HUES6 (cell line): ENCODE measurements around the gene FGF19.

Source experiments
- H3K27ac ChIP-seq: 2 replicates; pipeline ENCODE4 v1.7.0; 2013; ENCODE audit warnings: low read depth, mild to moderate bottlenecking, low read length, inconsistent platforms
- H3K27me3 ChIP-seq: 2 replicates; pipeline ENCODE4 v1.6.1; 2013; ENCODE audit warnings: low read length; ENCODE audit not compliant: control insufficient read depth, insufficient read depth
- H3K36me3 ChIP-seq: 2 replicates; pipeline ENCODE4 v1.6.1; 2013; ENCODE audit warnings: low read length; ENCODE audit not compliant: control insufficient read depth, insufficient read depth
- H3K4me1 ChIP-seq: 2 replicates; pipeline ENCODE4 v1.6.1; 2013; ENCODE audit warnings: low read length; ENCODE audit not compliant: control insufficient read depth, insufficient read depth
- H3K4me3 ChIP-seq: 2 replicates; pipeline ENCODE4 v1.5.1; 2013; ENCODE audit warnings: low read depth, low read length
- H3K9ac ChIP-seq: one replicate; pipeline ENCODE4 v1.6.1; 2013; ENCODE audit warnings: mild to moderate bottlenecking, low read length
- H3K9me3 ChIP-seq: 2 replicates; pipeline ENCODE4 v1.6.1; 2013; ENCODE audit warnings: low read depth, low read length; ENCODE audit not compliant: control insufficient read depth, insufficient read depth

The FGF19 gene

GRCh38 chr11:69667619-69668604 is 35.9 kb downstream of the FGF19 start:
- H3K9ac ChIP-seq, result peak overlapping the region; percentile 19
- no peak overlapping the region for H3K27ac ChIP-seq
- no peak overlapping the region for H3K4me3 ChIP-seq
- H3K27me3 ChIP-seq, result no peaks in the 10 kb centered on the region
- peaks cover 48% of the 10 kb centered on the region for H3K36me3 ChIP-seq
- H3K9me3 ChIP-seq, result no peaks in the 10 kb centered on the region
- H3K4me1 ChIP-seq, result peaks cover 6% of the 10 kb centered on the region; the same call in 1 of the 2 replicates

- Histone ChIP-seq H3K4me3 (no peak overlapping the region), H3K27me3 (no peaks in the 10 kb centered on the region), H3K27ac (no peak overlapping the region), H3K9ac (no peak overlapping the region), H3K9me3 (no peaks in the 10 kb centered on the region), H3K36me3 (peaks cover 39% of the 10 kb centered on the region), H3K4me1 (peaks cover 6% of the 10 kb centered on the region; the same call in 1 of the 2 replicates)
Measured at GRCh38 chr11:69666752-69667536, 36.9 kb downstream of the FGF19 start.

GRCh38 chr11:69666261-69666660 is 37.6 kb downstream of the FGF19 start:
- Histone ChIP-seq H3K36me3 (peaks cover 32% of the 10 kb centered on the region), H3K9ac (no peak overlapping the region), H3K27me3 (no peaks in the 10 kb centered on the region), H3K9me3 (no peaks in the 10 kb centered on the region), H3K27ac (no peak overlapping the region), H3K4me3 (no peak overlapping the region), H3K4me1 (peaks cover 6% of the 10 kb centered on the region; the same call in 1 of the 2 replicates)

- Histone ChIP-seq H3K9me3 (no peaks in the 10 kb centered on the region), H3K27me3 (no peaks in the 10 kb centered on the region), H3K9ac (no peak overlapping the region), H3K27ac (no peak overlapping the region), H3K4me1 (peaks cover 5% of the 10 kb centered on the region; the same call in 1 of the 2 replicates), H3K4me3 (no peak overlapping the region), H3K36me3 (peaks cover 30% of the 10 kb centered on the region)
Measured at GRCh38 chr11:69665669-69666068, 38.2 kb downstream of the FGF19 start.

GRCh38 chr11:69664901-69665300 is 38.9 kb downstream of the FGF19 start:
- H3K9ac ChIP-seq, result no peak overlapping the region
- no peak overlapping the region for H3K4me3 ChIP-seq
- H3K9me3 ChIP-seq, result no peaks in the 10 kb centered on the region
- no peaks in the 10 kb centered on the region; the same call in 1 of the 2 replicates for H3K4me1 ChIP-seq
- H3K36me3 ChIP-seq, result peaks cover 30% of the 10 kb centered on the region
- no peak overlapping the region for H3K27ac ChIP-seq
- H3K27me3 ChIP-seq, result no peaks in the 10 kb centered on the region

GRCh38 chr11:69664103-69664775 is 39.6 kb downstream of the FGF19 start:
- Histone ChIP-seq H3K27ac (no peak overlapping the region), H3K36me3 (peaks cover 25% of the 10 kb centered on the region), H3K4me3 (no peak overlapping the region), H3K27me3 (no peaks in the 10 kb centered on the region), H3K4me1 (no peaks in the 10 kb centered on the region; the same call in 1 of the 2 replicates), H3K9ac (no peak overlapping the region), H3K9me3 (no peaks in the 10 kb centered on the region)

- Histone ChIP-seq H3K27ac (no peak overlapping the region), H3K4me3 (no peak overlapping the region), H3K36me3 (peaks cover 21% of the 10 kb centered on the region)
Measured at GRCh38 chr11:69663326-69663725, 40.5 kb downstream of the FGF19 start.

GRCh38 chr11:69662806-69663205 is 41.0 kb downstream of the FGF19 start:
- Histone ChIP-seq H3K4me3 (no peak overlapping the region), H3K36me3 (peaks cover 21% of the 10 kb centered on the region), H3K27me3 (no peaks in the 10 kb centered on the region), H3K4me1 (peaks cover 12% of the 10 kb centered on the region), H3K27ac (no peak overlapping the region), H3K9ac (no peak overlapping the region), H3K9me3 (no peaks in the 10 kb centered on the region)

More at GRCh38 chr11:69663326-69663725, 40.5 kb downstream of the FGF19 start:
- H3K9me3 ChIP-seq, result no peaks in the 10 kb centered on the region
- H3K4me1 ChIP-seq, result peaks cover 8% of the 10 kb centered on the region
- H3K27me3 ChIP-seq, result no peaks in the 10 kb centered on the region
- H3K9ac ChIP-seq, result no peak overlapping the region

GRCh38 chr11:69662021-69662698 is 41.7 kb downstream of the FGF19 start:
- H3K27me3 ChIP-seq, result no peaks in the 10 kb centered on the region
- peaks cover 19% of the 10 kb centered on the region for H3K4me1 ChIP-seq
- peaks cover 21% of the 10 kb centered on the region for H3K36me3 ChIP-seq
- H3K27ac ChIP-seq, result no peak overlapping the region
- no peaks in the 10 kb centered on the region for H3K9me3 ChIP-seq
- H3K9ac ChIP-seq, result no peak overlapping the region
- no peak overlapping the region for H3K4me3 ChIP-seq

GRCh38 chr11:69661413-69661715 is 42.5 kb downstream of the FGF19 start:
- Histone ChIP-seq H3K27me3 (no peaks in the 10 kb centered on the region), H3K9ac (no peak overlapping the region), H3K4me3 (no peak overlapping the region), H3K27ac (no peak overlapping the region), H3K4me1 (peaks cover 21% of the 10 kb centered on the region), H3K9me3 (no peaks in the 10 kb centered on the region), H3K36me3 (peaks cover 21% of the 10 kb centered on the region)
